Sciatic nerve (tissue), 2 donors: Measurements from ENCODE around the gene LRIT2. TPM values are rescaled to one million over a fixed set of nuclear protein-coding genes. Genes with fewer than 3 reads are reported as not detected.

ENCODE experiments used
- ATAC-seq: fragments of 200-7000 bp; cut with Tn5 transposase; one replicate; pipeline ENCODE4 v1.9.1; 2020; ENCODE audit warnings: mild to moderate bottlenecking, moderate library complexity
- DNase-seq: peaks from one replicate; pipeline ENCODE4 v3.0.0-alpha.2; 2020; ENCODE audit warnings: low spot score
- intact Hi-C: fragments of 100-400 bp; cut with DNase I; formaldehyde crosslinking; loops from one replicate; pipeline ENCODE4 v1.14.2; 2022
- total RNA-seq: library from RNA; stranded (reverse); fragmentation: NEBNext Ultra II Directional; extraction: Animal tissue kit (Norgen Biotek cat#: 25700); gene quantifications from one replicate; pipeline ENCODE4 v1.2.1, GENCODE V29; 2021
- donor health status: DM: no; HTN: no; CAD: no.
- donor health status: DM: no; HTN: no; CAD: no.

The LRIT2 gene
- total RNA-seq, 1 donor from 2014 or later = not detected

DNA sequence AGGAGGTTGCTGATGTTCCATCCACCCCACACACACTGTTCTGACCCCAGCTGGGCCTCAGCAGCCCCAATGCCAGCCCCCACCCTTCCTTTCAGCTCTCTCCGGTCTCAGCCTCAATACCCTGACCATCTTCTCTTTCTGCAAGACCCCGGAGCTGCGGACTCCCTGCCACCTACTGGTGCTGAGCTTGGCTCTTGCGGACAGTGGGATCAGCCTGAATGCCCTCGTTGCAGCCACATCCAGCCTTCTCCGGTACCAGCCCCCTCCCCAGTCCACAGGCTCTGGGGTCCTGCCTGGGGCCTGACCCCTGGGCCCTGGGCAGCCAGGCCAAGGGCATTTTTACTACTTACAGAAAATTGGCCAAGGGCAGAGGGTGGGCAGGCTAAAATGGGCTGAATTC is 22.2 kb upstream of the LRIT2 start:
- DNase-seq = no peak
- ATAC-seq = no peak
- intact Hi-C loops = no loop called here

DNA sequence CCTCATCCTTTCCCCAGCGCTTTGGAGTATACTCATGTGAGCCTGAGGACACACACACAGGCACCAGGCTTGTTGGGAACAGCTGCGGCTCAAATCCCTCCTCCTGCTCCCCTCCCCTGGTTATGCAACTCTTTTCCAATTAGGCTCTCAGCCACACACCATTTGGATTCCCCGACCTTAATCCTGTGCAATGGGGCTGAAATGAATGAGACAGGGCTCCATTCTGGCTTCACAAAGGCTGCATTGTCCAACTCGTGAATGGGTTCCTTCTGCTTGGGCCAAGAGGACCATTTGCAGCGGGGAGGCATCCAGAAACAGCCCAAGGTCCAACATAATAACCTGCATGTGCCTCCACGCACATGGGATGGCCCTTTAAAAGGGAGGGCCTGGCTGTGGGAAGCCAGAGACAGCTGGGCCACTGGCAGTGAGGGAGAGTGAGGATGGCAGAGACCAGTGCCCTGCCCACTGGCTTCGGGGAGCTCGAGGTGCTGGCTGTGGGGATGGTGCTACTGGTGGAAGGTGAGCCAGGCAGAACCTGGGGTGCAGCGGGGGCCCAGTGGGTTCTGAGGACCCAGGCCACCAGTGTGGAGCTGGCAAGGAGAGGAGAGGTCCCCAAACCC is 19.4 kb upstream of the LRIT2 start, which contains the start of gene RGR:
TSS of gene RGR (plus strand) at position 403 of the 620 bp plus-strand sequence. CDS start at position 441, 38 bp downstream.
- intact Hi-C loops = no loop called here
- peak; percentile 74 for DNase-seq

DNA sequence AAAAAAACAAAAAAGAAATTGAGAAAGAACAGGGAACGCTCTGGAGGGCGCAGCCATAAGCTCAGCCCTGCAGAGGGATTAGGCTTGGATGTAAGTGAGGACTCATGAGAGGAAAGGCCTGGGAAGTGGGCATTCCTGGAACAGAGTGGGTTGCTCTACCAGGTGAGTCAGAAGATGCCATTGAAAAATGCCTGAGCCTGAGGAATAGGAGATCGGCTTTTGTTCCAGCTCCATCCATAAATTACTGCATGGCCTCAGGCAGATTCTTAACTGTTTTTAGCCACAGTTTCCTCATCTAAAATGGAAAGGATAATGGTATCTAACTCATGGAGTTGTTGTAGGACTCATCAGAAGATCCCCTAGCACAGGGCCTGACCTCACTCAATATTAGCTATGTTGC is 18.4 kb upstream of the LRIT2 start:
- no peak for ATAC-seq
- intact Hi-C loops = no loop called here
- no peak for DNase-seq

More for the DNA sequence above, 19.4 kb upstream of the LRIT2 start, which contains the start of gene RGR:
- ATAC-seq = peak; percentile 94

DNA sequence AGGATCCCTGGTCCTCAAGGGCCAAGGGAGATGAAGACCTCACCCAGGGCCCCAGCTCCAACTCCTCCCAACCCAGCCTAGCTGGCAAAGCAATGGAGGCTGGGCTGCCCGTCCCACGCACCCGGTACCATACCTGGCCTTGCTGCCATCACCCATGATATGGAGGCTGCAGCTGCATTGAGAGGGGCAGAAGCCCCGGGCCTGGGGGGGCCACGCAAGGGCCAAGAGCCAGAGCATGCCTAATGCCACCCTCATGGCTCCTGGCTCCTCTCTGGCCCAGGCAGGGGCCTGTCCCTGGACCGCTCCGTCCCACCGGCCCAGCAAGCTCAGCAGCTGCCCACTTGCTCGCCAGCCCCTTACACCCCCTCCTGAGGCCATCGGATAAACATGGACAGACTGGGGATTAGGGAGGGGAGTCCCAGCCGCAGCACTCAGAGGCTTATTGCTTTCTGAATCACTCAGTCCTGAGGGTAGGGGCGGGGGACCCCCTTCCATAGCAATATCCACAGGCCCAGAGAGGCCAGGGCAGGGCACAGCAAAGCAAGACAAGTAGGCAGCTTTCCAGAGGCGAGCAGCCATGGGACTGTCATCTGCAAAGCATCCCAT is 15.9 kb upstream of the LRIT2 start, which contains the start of gene LRIT1:
TSS of gene LRIT1 (minus strand) at position 362 of the 606 bp plus-strand sequence. CDS start at position 255, 107 bp downstream.
- ATAC-seq (no peak), DNase-seq (no peak)
- intact Hi-C loops = no loop called here

DNA sequence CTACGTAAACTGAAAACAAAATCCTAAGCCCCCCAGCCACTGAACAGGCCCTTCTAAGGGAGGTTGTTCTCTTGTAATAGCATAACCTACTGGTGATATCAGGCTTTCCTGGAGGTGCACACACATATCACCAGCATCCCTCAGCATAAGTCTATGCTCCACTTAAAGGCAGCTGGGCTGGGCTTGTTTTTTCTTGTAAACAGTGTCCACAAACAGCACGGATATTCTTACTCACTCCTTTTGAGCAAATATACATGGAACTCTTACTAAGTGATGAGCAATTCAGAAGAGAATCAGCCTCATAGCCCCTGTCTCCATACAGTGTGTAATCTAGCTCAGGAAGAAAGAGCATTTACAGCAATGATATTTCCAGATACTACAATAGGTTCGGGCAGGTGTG is 13.6 kb upstream of the LRIT2 start:
- ATAC-seq (no peak), DNase-seq (no peak)
- intact Hi-C loops = no loop called here

DNA sequence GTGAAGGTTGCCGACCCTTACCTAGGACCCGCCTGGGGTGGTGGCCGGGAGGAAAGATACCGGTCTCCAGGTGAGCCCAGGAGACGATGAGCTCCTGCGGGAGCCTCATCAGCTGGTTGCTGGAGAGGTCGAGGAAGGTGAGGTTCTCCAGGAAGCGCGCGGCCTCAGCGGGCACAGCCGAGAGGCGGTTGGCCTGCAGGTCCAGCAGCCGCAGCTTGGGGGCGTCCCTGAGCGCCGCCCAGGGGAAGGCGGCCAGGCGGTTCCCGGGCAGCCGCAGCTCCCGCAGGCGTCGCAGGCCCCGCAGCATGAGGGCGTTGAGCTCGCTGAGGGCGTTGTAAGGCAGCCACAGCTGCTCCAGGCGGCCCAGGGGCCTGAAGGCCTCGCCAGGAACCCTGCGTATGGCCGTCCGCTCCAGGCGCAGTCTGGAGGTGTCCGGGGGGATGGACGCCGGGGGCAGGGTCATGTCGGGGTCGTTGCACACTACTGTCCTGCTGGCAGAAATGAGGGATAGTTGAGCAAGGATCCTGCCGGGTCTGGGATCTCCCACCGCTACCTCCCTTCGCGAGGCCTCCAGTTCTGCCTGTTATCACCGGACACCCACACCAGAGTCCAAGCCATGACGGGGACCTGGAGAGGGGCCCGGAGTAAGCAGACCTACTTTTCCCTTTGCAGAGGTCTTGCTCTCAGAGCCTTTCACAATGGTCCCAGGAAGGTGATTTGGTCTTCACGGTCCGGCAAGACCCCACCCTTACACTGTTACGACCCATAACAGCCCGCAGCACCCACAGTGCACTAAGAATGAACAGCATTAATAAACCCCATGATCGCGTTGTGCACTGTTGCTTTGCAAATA is 12.1 kb upstream of the LRIT2 start:
- no peak for DNase-seq
- ATAC-seq = no peak
- intact Hi-C loops = no loop called here

DNA sequence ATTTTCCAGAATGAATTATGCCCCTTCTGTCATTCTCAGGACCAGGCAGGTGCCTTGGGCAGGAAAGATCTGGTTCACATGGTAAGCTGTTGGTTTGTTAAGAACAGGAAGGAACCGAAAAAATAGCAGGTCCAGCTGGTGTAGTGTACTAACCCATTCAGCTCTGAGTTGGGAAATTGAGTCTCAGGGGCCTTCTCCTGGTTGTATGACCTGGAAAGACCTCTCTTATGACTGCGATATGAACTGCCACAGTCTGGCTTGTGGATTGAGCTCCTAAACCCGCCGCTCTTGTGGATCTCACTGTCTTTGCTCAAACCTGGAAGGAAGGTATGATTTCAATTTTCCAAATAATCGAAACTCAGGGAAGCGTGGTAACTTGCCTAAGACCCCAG is 11.5 kb upstream of the LRIT2 start:
- intact Hi-C loops = no loop called here
- ATAC-seq (no peak), DNase-seq (no peak)

DNA sequence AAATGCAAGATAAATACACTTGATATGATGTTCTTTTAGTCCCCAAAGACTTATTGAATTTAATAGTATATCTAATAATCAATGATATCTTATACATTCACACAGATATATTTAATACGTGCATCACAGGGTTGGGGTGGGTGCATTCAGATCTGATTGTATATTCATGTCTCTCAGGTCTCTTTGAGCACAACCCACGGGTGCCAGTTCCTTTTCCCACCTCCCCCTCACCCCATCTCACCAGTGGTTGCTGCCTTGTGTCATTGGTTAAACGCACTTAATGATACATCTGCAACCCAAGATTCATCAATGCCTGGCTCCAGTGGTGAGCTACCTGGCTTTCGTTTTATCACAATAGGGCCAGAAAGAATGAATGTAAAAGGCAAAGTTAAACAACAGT is 9.8 kb upstream of the LRIT2 start:
- intact Hi-C loops = no loop called here
- ATAC-seq = no peak

DNA sequence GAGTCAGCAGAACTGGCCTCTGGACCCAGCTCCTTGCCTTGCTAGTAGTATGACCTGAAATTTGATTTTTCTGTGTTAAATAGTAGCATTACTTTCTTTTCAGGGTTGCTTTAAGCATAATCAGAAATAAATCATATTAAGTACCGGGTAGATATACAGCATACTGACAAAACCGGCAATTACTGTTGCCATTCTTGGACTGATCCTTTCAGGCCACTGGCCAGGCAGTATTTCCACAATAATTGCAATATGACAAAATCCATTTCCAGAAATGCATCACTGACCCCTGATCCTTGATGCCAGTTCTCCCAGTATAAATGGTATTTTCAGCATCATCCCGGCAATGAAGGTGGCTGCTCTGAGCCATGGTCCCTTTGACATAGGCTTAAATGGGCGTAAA is 9.1 kb upstream of the LRIT2 start:
- ATAC-seq (no peak), DNase-seq (no peak)
- intact Hi-C loops = no loop called here

More for the DNA sequence above, 9.8 kb upstream of the LRIT2 start:
- DNase-seq = no peak

DNA sequence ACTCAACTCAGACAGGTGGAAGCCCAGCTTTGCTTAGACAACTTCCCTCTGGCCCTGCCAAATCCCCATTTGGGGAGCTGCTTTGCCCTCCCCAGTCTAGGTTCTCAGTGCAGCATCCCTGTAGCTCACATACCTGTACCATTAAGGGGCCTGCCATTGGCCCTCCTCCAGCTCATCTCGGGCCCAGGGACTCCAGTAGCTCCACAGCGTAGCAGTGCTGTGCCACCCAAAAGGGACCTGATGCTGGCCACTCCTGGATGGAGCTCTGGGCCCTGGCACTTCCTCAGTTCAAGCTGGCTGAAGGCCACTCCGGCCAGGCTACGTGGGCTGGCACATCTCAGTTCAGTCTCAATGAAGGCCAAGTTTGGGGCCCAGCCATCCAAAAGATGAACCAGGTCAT is 8.6 kb upstream of the LRIT2 start:
- DNase-seq (no peak), ATAC-seq (no peak)

DNA sequence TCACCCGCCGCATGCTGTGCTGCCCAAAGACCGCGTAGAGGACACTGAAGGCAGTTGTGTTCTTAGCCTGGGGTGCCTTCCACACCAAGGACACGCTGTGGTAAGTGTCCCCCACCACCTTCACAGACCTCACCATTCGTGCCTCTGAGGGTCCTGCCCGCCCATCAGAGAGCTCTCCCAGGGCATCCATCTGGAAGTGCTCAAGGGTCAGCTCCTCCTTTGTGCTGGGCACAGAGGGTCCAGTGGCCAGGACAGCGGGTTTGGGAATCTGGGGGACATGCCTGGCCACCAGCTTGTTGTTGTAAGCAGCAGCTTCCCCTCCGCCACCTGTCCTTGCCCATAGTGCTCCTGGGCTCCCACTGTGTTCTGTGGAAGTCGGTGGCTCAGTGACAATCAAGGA is 7.0 kb upstream of the LRIT2 start:
- ATAC-seq = no peak
- DNase-seq = no peak
- intact Hi-C loops = no loop called here

More for the DNA sequence above, 8.6 kb upstream of the LRIT2 start:
- intact Hi-C loops = no loop called here

DNA sequence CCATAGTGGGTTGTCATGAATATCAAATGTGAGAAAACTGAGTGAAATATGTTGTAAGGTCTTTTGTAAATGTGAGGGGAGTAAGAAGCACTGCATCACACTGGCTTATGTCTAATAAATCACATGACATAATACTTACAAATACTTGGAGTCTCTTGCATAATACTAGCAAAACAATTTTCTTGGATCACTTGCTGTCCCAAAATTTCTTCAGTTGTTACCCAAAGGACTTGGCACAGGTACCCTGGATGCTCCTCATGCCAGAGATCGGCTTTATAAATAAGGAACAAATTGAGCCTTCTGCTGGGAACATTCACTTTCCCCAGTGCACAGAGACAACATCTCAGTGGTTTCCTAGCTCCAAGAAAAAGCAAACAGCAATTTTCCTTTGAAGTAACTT is 5.0 kb upstream of the LRIT2 start:
- DNase-seq = no peak
- ATAC-seq = peak; percentile 45
- intact Hi-C loops = no loop called here

DNA sequence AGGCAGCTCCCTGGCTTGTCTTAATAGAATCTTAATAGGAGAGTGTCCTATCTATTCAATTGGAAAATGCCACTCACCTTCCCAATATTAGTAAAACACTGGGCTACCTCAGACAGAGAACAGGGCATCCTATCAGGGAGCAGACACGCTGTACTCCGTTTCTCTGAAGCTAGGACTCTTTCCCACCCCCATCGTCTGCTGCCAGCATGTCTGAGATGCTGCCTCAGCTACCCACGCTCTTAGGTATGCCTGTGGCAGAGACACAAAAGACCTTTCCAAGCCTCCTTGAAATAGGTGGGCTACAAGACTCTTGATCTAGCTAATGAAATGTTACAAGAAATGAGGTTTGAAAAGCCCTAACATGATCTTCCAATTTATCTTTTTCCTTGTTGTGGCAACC is 2.5 kb upstream of the LRIT2 start:
- DNase-seq = no peak
- no peak for ATAC-seq
- intact Hi-C loops = no loop called here

DNA sequence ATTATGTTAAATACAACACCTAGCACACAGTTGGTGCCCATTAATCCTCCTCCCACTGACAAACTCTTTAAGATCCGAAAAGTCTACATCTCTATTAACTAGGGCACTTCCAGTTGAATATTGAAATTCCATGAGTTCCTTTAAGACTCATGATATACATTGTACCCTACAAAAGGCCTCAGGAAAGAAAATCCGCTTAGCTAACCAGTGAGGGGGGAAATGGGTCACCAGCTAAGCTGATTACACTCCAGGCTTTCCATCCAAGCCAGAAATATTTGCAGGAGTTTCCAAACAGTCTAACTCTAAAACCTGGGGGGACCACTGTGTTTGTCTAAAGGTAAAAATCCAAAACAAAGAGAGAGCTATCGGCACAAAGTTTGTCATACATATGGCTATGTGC is 1.3 kb upstream of the LRIT2 start:
- intact Hi-C loops = no loop called here
- DNase-seq = no peak
- no peak for ATAC-seq

DNA sequence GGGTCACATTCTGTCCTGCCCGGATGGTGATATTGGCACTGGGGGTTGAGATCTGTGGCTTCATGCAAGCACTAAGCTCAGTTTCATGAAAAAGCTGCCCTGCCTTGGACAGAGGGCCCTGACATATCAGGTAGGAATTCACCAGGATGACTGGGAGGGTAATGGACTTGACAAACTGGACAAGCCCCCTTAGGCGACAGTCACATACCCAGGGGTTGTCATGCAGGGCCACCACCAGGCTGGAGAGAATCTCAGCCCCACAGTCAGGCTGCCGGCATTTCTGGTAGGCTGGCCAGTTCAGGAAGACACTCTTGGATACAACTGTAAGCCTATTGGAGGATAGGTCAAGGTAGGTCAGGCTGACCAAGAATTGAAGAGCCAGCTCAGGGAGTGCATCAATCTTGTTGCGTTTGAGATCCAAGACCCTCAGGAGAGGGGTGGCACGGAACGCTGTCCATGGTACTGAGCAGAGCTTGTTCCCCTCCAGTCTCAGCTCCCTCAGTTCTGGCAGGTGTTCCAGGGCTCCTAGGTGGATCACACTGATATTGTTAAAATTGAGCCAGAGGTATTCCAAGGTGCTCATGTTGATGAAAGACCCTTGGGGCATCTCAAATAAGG is 824 bp downstream of the LRIT2 start:
- intact Hi-C loops = no loop called here

DNA sequence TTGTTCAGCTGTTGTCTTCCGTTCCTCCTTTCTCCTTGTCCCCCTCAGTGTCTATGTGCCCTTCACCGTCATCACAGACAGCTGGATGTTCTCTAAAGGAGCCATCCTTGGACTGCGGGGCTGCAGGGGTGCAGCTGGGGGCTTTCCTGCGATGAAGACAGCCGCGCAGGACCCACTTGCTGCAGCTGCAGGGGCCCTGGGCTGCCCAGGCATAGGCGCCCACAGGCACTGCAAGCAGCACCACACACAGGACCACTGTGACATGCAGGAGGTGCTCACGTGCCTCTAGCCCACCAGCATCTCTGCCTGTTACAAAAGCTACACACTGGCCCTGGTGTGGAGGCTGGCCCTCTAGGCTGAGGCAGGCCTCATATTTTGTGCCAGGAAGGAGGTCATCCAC is 3.4 kb downstream of the LRIT2 start:
- intact Hi-C loops = no loop called here
- DNase-seq (no peak), ATAC-seq (no peak)

More for the DNA sequence above, 824 bp downstream of the LRIT2 start:
- ATAC-seq (no peak), DNase-seq (no peak)

DNA sequence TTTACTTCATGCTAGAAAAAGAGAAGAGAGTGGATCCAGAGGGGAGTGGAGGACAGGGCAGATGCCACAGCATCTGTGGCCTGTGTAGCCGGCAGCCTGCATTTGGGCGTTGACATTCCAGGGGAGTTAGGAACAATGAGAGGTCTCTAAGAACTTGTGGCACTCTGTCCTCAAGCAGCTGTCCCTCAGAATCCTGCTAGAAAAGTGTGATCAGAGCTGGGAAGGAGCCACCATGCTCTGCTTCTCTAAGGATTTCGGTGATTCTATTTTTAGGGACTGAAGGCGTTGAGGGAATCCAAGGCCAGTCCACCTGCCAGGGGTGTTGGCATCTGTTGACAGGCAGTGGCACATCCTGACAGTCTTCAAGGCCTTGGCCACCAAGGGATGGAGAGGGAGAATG is 7.6 kb downstream of the LRIT2 start:
- DNase-seq (no peak), ATAC-seq (no peak)
- intact Hi-C loops = no loop called here

DNA sequence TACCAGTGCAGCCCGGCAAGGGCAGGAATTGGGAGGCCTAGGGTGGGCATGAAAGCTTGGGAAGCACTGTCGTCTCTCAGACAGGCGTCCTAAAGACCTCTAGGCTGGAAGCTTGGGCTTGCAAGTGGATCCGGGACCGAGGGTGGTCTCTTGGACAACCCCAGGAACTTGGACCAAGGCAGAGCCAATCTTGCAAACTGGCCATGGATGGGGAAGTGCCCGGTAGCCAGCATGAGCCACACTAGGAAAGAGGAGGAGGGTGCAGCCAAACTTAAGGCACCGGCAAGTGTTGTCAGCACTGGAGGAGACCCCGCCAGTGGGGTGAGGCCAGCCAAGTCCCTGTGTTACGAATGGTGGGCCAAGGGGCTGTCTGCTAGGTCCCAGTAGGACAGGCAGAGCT is 8.5 kb downstream of the LRIT2 start:
- intact Hi-C loops = no loop called here
- DNase-seq (no peak), ATAC-seq (no peak)

DNA sequence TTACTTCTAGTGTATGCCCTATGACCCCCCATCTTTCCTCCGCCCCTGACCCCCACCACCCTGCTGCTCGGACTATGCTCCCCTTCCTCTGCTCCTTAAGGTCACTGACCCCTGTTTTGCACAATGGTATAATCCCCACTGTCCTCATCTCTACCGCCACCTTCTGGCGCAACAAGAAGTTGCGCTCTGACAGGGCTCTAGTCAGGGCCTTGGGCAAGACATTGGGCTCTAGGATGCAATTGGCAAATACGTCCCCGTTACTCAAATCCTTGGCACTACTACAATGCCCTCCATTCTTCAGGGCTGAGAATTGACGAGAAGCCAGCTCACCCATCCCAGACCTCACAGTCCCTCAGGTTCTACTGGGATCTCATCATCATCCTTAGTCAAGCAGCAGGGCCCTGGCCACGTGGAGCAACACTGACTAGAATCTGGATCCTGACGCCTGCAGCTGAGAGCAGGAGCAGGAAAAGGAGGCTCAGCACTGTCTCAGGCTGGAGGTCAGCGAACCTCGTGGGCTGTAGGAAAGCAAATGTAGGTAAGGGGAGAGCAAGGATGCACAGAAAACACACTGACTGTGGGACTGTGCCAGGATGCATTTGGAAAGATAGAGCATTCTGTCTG is 10.6 kb downstream of the LRIT2 start:
- intact Hi-C loops = no loop called here
- no peak for DNase-seq
- no peak for ATAC-seq
